H1 (cell line): ENCODE results near the gene KCNA10. TPM values are rescaled to one million over a fixed set of nuclear protein-coding genes. Genes with fewer than 3 reads are reported as not detected.

Experiments used
- RAD21 ChIP-seq, 2 experiments: IDR thresholded peaks in 1 of 2; conservative IDR thresholded peaks in 1 of 2; 2 replicates each; pipeline ENCODE4 v1.6.1; 2011; ENCODE audit warnings: low read depth in 2 of 2, low read length in 2 of 2, improper control_type of control experiment in 1 of 2, inconsistent platforms in 1 of 2, mild to moderate bottlenecking in 1 of 2, moderate library complexity in 1 of 2
- YY1 ChIP-seq: IDR thresholded peaks from 2 replicates; pipeline ENCODE4 v1.6.1; 2011; ENCODE audit warnings: low read depth, mild to moderate bottlenecking, low read length
- polyA plus RNA-seq, 7 experiments: library from polyadenylated mRNA; depleted of rRNA in 3 of 7; stranded (reverse) in 5 of 7; unstranded in 2 of 7; fragments of >200 nt in 5 of 7; fragments of 200-250 nt in 2 of 7; gene quantifications; 1 replicate in 5 of 7; 2 replicates in 1 of 7; 4 replicates in 1 of 7; pipeline versions ENCODE4 v1.2.1 to v1.2.3, GENCODE V29; 2011 to 2013; ENCODE audit warnings: missing spikeins in 2 of 7, mixed read lengths in 2 of 7
- total RNA-seq: library from RNA; stranded (reverse); fragmentation: NEBNext Ultra II Directional; extraction: Animal tissue kit (Norgen Biotek cat#: 25700); gene quantifications from 2 replicates; pipeline ENCODE4 v1.2.1, GENCODE V29; 2021

Gene KCNA10
- total and polyA plus RNA-seq, 2 of the 8 experiments (the other 6 are each of a cell fraction or from before 2014, with no cell fraction given), result not detected

GRCh38 chr1:110566836-110567235 lies 47.9 kb upstream of the KCNA10 start (continued):
- TF ChIP-seq RAD21 (IDR thresholded peaks at IDR 0.05 in 1 of 2, conservative IDR thresholded peaks at IDR 0.05 in 1 of 2; ENCODE audit: low read depth in 2 of 2, low read length in 2 of 2) (no peak), YY1 (no peak)
- TF ChIP-seq, all 59 proteins: peak for 0
